ENCODE data around the gene TELO2.
"Not testable (repeated sequence)": the region's sequence is repeated elsewhere in the genome, so short reads cannot be mapped to it uniquely, and the experiment has no call there.

TELO2 gene

GRCh38 chr16:1458336-1458976 lies 34.7 kb upstream of the TELO2 start:
- FAIRE-seq: no peak

GRCh38 chr16:1458977-1459341 lies 34.2 kb upstream of the TELO2 start:
- FAIRE-seq: no peak

GRCh38 chr16:1459967-1460366 lies 33.2 kb upstream of the TELO2 start:
- no peak for FAIRE-seq

DNA sequence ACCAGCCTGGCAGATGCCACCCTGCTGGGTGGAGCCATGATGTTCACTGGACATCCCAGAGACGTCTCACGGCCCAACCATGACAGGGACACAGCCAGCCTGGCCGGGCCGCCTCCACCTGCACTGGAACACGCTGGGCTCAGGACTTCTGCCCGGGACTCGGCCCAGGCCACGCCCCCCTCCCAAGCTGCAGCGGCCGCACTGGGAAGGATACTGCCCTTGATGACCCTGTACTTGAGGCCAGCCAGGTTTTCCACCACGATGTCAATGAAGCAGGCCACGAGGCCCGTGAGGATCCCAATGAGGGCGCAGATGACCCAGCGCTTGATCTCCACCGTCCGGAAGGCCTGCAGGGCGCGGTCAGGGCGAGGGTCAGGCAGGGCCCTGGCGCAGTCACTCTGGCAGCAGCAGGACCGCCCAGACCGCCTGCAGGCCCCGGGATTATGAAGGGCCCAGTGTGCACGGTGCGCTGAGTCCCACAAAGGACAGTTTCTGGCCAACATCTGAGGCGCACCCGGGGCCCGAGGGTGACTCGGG lies 32.5 kb upstream of the TELO2 start:
- no peak for FAIRE-seq

DNA sequence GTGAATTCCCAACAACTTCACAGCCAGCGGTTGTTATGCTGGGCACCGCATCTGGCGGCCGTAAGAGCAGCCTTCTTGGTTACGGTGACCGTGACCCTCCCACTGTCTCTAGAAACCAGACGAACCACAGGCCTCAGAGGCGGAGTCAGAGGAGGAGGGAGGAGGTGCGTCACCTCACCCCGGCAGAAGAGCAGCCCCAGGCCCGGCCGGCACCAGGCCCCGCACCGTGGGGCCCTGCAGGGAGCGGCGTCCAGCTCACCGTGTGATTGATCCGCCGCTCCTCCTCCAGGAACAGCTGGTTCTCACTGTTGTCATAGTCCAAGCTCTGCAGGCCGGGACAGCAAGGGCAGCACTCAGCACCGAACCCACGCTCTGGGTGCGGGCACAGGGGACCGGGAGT lies 32.0 kb upstream of the TELO2 start:
- no peak for FAIRE-seq

DNA sequence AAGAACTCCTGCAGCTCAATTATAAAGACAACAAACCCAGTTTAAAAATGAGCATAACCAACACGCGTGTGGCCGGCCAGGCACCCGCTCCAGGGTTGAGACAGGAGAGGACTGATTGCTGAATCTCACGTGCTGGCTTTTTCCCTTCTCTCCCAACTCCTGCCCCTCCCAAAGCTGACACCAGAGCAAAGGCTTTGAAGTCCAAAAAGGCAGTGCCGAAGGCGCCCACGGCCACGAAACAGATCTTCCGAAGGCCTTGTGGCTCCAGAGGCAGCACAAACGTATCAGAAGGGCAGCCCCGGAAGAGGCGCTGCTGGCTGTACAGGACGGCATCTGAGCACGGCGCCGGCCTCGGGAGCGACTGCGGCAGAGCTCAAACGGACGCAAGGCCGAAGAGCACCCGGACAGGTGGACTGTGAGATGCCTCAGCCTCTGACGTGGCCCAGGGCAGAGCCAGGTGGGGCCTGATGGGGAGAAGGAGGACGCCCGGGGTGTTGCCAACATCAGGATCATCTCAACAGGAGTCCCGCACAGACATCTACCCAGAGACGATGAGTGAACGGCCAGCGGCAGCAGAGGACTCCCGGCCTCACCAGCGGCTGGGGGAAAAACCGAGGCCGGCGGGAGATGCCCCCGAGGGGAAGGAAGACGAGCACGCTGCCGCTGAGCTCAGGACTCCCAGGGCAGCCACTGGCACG lies 28.8 kb upstream of the TELO2 start:
- FAIRE-seq: no peak

DNA sequence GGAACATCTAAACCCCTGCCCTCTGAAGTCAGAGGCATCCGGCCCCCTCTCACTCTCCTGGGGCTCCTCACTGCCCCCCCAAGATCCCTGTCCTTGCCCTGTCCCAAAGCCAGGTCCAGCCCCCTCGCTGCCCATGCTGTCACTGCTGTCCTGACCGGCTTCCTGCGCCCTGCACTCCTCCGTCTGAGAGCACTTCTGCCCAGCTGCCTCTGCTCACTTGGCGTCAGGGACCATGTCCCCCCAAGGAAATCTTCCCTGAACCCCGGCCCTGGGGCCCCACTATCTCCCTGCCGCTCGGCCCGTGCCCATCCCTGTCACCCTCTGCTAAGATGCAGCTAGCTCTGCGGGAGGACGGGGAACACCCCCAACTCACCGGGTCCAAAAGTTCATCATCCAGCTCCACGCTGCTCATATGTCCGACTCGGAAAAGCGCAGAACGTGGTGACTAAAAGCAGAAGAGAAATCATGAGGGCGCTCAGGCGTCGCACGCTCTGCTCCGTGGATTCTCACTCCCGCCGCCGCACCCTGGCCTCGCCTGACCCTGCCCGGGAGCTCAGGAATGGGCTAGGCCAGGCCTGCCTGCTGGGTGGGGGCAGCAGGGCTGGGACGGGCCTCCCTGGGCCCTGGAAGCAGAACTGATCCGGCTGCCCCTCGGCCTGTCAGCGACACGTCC lies 28.1 kb upstream of the TELO2 start:
- no peak for FAIRE-seq

GRCh38 chr16:1465567-1465915 lies 27.6 kb upstream of the TELO2 start:
- no peak for FAIRE-seq

- no peak for FAIRE-seq
Observed at GRCh38 chr16:1466054-1466453, 27.1 kb upstream of the TELO2 start.

- no peak for FAIRE-seq
Observed at GRCh38 chr16:1466968-1467521, 26.1 kb upstream of the TELO2 start.

DNA sequence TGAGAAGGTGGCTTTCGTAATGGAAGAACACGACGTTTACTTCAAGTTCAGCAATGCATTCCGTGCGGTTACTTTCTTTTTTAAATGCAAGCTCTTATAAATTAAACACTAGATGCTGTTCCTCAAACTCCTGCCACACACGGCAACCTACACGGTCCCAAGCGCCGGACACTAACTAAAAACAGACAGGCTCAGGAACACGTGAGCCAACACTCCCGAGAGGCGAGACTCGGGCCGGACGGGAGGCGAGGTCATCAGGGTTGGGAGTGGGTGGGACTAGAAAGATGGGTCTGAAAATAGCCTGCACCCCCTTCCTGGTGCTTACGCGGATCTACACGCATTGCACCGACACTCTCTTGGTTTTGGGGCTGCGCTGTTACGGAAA lies 24.7 kb upstream of the TELO2 start:
- FAIRE-seq: no peak

GRCh38 chr16:1469141-1469540 lies 24.0 kb upstream of the TELO2 start:
- FAIRE-seq: not testable (repeated sequence)

DNA sequence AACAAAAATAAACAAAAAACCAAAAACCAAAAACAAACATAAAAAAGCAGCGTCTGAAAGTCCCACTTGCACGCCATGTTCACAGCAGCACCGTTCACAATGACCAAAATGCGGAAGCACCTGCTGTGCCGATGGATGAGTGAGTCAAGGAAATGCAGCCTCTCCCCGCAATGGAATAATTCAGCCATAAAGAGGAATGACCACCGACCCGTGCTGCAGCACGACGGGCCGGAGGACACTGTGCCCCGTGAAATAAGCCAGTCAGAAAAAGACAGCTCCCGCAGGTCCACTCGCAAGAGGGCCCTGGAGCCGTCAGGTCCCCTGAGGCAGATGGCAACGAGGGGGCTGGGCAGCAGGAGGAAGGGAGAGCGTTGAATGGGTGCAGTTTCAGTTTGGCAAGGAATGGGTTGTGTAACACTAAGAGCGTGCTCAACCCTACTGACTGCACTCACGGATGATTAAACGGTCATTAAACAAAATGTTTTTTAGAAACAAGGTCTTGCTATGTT lies 23.4 kb upstream of the TELO2 start:
- no peak for FAIRE-seq

GRCh38 chr16:1470481-1471251 lies 22.5 kb upstream of the TELO2 start:
- FAIRE-seq: no peak

GRCh38 chr16:1471569-1472194 lies 21.5 kb upstream of the TELO2 start:
- FAIRE-seq: no peak

DNA sequence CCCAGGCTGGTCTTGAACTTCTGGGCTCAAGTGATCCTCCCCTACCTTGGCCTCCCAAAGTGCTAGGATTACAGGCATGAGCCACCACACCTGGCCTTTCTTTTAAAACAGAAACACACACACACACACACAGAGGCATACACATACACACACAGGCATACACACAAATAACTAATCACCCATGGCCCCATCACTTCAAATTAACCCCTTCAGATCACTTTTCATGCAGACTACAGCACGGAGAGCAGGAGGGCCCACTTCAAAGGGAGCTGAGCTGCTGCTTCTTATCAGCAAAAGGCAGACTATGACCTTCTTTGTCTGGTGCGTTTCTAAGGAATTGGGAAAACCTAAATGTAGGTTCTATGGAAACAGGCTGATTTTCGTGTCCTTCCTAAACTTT lies 20.2 kb upstream of the TELO2 start:
- no peak for FAIRE-seq

DNA sequence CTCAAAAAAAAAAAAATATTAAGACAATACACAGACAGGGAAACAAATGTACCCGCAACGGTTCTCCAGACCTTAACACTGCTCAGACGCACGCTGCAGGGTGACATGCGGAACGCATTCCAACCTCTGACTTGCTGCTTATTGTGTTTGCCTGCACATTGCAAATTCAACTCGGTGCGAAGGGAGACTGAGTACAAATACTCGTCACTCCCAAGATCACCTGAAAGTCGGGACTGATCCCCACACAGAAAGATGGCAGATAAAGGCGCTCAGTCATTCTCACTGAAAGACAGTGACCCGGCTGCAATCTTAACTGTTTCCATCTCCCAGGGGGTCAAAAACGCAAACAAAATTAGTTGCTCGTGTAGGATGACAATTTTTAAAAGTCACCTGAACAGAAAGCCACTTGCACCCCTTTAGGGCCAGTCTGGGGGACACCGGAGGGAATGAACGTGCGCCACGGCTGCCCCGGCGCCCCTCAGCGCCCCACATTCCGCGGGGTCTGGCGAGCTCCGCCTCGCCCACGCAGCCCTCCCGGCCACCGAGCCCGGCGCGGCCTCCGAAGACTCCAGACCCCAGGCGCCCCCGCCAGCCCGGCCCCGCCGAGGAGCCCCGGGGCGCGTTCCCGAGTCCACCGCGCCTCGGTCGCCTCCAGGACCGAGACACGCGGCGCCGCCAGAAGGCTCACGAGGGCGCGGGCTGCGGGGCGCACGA lies 18.9 kb upstream of the TELO2 start:
- no peak for FAIRE-seq

DNA sequence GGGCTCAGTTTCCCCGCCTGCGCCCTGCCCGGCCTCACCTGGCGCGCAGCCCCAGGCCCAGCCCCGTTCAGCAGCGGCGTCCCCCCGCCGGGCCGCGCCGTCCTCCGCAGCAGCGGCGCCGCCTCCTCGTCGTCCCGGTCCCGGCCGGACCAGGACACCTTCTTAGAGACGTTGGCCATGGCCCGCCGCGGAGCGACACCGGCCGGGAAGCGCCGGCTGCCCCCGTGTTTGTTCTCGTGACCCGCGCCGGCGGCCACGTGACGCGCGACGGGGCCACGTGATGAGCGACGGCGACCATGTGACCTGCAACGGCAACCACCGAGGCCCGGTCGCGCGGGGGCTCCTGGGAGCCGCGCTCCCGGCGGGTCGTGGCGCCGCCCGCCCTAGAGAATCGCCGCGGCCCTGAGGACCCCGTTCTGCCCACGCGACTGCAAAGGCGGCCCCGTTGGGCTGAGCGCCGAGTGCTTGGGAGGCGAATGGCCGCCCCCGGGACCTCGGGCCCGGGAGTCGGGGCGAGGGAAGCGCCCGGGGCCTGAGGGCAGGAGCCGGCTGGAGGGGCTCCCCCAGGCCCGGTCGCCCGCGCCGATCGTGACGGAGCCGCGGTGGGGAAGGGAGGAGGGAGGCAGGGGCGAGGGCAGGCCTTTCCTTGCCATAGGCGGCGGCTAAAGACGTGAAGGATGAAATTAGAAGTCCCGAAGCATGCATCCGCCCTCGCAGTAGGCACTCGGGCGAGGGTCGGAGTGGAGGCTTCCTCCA lies 18.2 kb upstream of the TELO2 start, which contains the start of gene CLCN7:
Gene CLCN7, minus strand, starts transcription at position 233 of the 756 bp plus-strand sequence. Its CDS starts 54 bp downstream, at position 179.
- FAIRE-seq: no peak

GRCh38 chr16:1475552-1476114 lies 17.5 kb upstream of the TELO2 start:
- FAIRE-seq: no peak

DNA sequence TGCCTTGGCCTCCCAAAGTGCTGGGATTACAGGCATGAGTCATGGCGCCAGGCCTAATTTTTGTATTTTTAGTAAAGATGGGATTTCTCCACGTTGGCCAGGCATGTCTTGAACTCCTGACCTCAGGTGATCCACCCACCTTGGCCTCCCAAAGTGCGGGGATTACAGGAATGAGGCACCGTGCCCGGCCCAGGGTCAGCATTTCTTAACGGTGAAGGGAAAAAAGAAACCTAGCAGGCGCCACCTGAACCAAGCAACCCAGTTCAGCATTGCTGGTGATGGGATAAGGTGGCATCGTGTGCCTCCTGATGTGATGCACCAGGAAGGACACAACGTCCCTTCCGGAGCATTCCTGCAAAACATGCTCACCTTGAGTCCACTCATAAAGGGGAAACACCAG lies 16.1 kb upstream of the TELO2 start:
- FAIRE-seq: no peak
